ENCODE data around the gene PPM1F. TPM values are rescaled to one million over a fixed set of nuclear protein-coding genes. Genes with fewer than 3 reads are reported as not detected.

PPM1F gene, protein sequence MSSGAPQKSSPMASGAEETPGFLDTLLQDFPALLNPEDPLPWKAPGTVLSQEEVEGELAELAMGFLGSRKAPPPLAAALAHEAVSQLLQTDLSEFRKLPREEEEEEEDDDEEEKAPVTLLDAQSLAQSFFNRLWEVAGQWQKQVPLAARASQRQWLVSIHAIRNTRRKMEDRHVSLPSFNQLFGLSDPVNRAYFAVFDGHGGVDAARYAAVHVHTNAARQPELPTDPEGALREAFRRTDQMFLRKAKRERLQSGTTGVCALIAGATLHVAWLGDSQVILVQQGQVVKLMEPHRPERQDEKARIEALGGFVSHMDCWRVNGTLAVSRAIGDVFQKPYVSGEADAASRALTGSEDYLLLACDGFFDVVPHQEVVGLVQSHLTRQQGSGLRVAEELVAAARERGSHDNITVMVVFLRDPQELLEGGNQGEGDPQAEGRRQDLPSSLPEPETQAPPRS
- total RNA-seq (2022) (19.0 and 19.8 TPM in 2 replicates), Bru-seq, nascent RNA (percentile 48 among the genes with signal in this experiment), BruChase-seq, experiment 1, labeled RNA remaining after a 6-hour chase (percentile 56 among the genes with signal in this experiment), BruChase-seq, experiment 2, labeled RNA remaining after a 2-hour chase (percentile 62 among the genes with signal in this experiment)
- long read RNA-seq, full-length matches to known transcripts, result 6 of 14 reads
- long read RNA-seq, partial matches to known transcripts, result 0 of 14 reads
- long read RNA-seq, other reads (novel, unspliced or antisense), result 8 of 14 reads

DNA sequence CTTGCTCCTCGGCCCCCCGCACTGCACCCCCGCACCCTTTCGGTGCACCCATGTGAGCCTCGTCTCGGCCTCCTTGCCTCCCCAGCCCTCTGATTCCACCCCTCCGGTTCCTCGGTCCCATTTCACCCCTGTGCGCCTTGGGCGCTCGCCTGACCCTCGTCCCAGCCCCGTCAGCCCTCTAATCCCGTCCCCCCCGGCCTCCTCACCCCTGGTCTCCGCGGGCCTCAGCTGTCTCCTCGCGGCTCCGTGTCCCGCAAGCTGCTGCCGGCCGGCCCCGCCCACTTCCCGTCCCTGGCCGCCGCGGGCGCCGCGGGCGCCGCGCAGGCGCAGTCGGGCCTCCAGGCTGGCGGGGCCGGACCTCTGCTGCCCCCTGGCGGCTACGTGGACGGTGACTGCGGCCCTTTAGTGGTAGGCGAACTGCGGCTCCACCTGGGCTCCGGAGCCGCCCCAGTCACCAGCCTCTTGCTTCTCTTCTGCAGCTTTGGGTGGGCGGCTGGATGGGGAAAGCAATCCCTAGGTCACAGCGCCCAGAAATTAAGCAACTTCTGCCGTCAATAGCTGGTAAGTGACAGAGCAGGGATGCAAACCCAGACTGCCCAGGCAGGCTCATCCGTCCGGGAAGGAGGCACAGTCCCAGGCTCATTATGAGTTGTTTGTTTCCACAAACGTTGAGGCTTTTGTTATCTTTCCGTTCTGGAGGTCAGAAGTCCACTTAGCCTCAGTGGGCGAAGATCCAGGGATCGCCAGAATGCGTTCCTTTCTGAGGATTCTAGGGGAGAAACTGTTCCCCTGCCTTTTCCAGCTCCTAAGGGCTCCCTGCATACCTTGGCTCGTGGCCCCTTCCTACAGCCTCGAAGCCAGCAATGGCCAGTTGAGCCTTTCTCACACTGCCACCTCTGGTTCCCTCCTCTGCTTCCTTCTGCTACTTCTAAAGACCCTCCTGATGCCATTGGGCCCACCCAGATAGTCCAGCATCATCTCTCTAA lies at the start of gene PPM1F:
PPM1F (minus strand) TSS at position 263 of the 986 bp plus-strand sequence. CDS start 6,800 bp downstream, outside the sequence.
- peak; percentile 93 for DNase-seq
- Mint-ChIP-seq H3K27ac (ENCODE audit: unreplicated experiment) (peak within 1 kb of the TSS; percentile 56), H3K4me1 (ENCODE audit: low read depth, unreplicated experiment) (peaks cover 2% of the 10 kb centered on the region), H3K4me3 (ENCODE audit: low read depth, unreplicated experiment) (peak within 1 kb of the TSS; percentile 82), H3K9me3 (ENCODE audit: low read depth, unreplicated experiment) (no peaks in the 10 kb centered on the region), H3K36me3 (ENCODE audit: insufficient read depth, unreplicated experiment) (peaks cover 17% of the 10 kb centered on the region), H3K27me3 (ENCODE audit: unreplicated experiment) (no peaks in the 10 kb centered on the region)
- TF ChIP-seq, protein P1, sequence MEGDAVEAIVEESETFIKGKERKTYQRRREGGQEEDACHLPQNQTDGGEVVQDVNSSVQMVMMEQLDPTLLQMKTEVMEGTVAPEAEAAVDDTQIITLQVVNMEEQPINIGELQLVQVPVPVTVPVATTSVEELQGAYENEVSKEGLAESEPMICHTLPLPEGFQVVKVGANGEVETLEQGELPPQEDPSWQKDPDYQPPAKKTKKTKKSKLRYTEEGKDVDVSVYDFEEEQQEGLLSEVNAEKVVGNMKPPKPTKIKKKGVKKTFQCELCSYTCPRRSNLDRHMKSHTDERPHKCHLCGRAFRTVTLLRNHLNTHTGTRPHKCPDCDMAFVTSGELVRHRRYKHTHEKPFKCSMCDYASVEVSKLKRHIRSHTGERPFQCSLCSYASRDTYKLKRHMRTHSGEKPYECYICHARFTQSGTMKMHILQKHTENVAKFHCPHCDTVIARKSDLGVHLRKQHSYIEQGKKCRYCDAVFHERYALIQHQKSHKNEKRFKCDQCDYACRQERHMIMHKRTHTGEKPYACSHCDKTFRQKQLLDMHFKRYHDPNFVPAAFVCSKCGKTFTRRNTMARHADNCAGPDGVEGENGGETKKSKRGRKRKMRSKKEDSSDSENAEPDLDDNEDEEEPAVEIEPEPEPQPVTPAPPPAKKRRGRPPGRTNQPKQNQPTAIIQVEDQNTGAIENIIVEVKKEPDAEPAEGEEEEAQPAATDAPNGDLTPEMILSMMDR (IDR thresholded peaks at IDR 0.05; ENCODE audit: unreplicated experiment), result peak; percentile 88
- CTCF ChIA-PET, result interaction anchor here (0.6 to 2.5 kb wide), 9 partner anchors 9 to 246 kb away, joined by 3 to 19 read pairs (median 3); partner anchors contain the start of gene YPEL1
- BruUV-seq (replicated peaks), result no TSS peak
- intact Hi-C loops (cut with micrococcal nuclease; ENCODE audit: unreplicated experiment), result loop anchor here (2.0 kb wide), 1 partner anchor 240 kb away; no protein-coding TSS in a partner anchor

DNA sequence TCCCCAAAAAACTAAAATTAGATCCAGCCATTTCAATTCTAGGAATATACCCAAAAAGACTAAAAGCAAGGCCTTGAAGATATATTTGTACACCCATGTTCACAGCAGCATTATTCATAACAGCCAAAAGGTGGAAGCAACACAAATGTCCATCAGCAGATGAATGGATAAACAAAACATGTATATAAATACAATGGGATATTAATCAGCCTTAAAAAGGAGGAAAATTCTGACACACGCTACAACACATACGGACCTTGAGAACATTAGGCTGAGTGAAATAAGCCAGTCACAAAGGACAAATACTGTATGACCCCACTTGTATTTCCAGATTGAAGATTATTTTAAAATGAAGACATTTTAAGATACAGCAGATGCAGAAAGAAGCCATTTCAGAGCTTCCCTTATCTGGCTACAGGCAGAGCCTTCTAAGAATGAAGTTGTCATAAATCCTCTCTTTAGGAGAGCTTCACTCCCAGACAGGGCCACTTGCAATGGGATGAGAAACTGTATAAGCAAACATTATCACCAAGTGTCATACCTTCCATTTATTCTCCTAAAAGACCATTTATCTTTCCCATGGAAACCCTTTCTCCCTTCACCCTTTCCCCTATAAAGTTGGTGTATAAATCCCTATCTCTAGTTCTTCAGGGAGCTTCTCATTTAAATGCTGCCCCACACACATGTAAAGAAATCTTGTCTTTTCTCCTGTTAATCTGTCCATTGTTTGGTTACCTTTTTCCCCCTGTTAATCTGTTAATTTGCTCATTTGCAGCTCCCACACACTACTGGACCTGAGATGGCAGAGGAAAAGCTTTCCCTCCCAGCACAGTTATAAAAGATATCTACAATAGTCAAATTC lies 49.2 kb upstream of the PPM1F start:
- Mint-ChIP-seq H3K36me3 (ENCODE audit: insufficient read depth, unreplicated experiment) (no peaks in the 10 kb centered on the region), H3K27me3 (ENCODE audit: unreplicated experiment) (peaks cover 82% of the 10 kb centered on the region), H3K27ac (ENCODE audit: unreplicated experiment) (no peak overlapping the region), H3K9me3 (ENCODE audit: low read depth, unreplicated experiment) (no peaks in the 10 kb centered on the region), H3K4me3 (ENCODE audit: low read depth, unreplicated experiment) (no peak overlapping the region), H3K4me1 (ENCODE audit: low read depth, unreplicated experiment) (no peaks in the 10 kb centered on the region)
- DNase-seq, result no peak
- intact Hi-C loops (cut with micrococcal nuclease; ENCODE audit: unreplicated experiment), result no loop called here
- TF ChIP-seq, protein P1 (IDR thresholded peaks at IDR 0.05; ENCODE audit: unreplicated experiment), result no peak
- CTCF ChIA-PET, result interaction anchor here (0.6 kb wide), 1 partner anchor 304 kb away, joined by 3 read pairs; no protein-coding TSS in a partner anchor
- BruUV-seq (replicated peaks), result no TSS peak

GRCh38 chr22:21998595-21999247 lies 46.1 kb upstream of the PPM1F start:
- no peaks in the 10 kb centered on the region for H3K9me3 Mint-ChIP-seq (ENCODE audit: low read depth, unreplicated experiment)
- DNase-seq, result no peak
- H3K36me3 Mint-ChIP-seq (ENCODE audit: insufficient read depth, unreplicated experiment), result no peaks in the 10 kb centered on the region
- no peaks in the 10 kb centered on the region for H3K4me1 Mint-ChIP-seq (ENCODE audit: low read depth, unreplicated experiment)
- no peak overlapping the region for H3K27ac Mint-ChIP-seq (ENCODE audit: unreplicated experiment)
- CTCF ChIA-PET, result no interaction called here
- H3K27me3 Mint-ChIP-seq (ENCODE audit: unreplicated experiment), result peaks cover 91% of the 10 kb centered on the region
- no TSS peak for BruUV-seq (replicated peaks)
- intact Hi-C loops (cut with micrococcal nuclease; ENCODE audit: unreplicated experiment), result no loop called here
- TF ChIP-seq, protein P1 (IDR thresholded peaks at IDR 0.05; ENCODE audit: unreplicated experiment), result no peak
- no peak overlapping the region for H3K4me3 Mint-ChIP-seq (ENCODE audit: low read depth, unreplicated experiment)

Data from Calu3 (cell line).